Suprapubic skin (tissue), 3 donors: ENCODE results near the gene ROBO4.

Source experiments
- EP300 ChIP-seq: sonication (generic); formaldehyde crosslinking; IDR thresholded peaks from one replicate; pipeline ENCODE4 v1.6.1; 2017; ENCODE audit warnings: antibody characterized with exemption
- POLR2A ChIP-seq, 2 donors: fragments of 450-650 bp; IDR thresholded peaks; one replicate each; pipeline ENCODE4 v1.6.1; 2017; ENCODE audit warnings: antibody characterized with exemption in 2 of 2, mild to moderate bottlenecking in 2 of 2, moderate library complexity in 2 of 2
- TF ChIP-seq, protein P1 (sequence below), 2 donors: fragments of 200-600 bp in 1 of 2; fragments of 450-650 bp in 1 of 2; sonication (generic) in 1 of 2; IDR thresholded peaks; one replicate each; pipeline ENCODE4 v1.5.1; 2016 to 2019; ENCODE audit warnings: antibody characterized with exemption in 2 of 2, mild to moderate bottlenecking in 1 of 2, moderate library complexity in 1 of 2

DNA sequence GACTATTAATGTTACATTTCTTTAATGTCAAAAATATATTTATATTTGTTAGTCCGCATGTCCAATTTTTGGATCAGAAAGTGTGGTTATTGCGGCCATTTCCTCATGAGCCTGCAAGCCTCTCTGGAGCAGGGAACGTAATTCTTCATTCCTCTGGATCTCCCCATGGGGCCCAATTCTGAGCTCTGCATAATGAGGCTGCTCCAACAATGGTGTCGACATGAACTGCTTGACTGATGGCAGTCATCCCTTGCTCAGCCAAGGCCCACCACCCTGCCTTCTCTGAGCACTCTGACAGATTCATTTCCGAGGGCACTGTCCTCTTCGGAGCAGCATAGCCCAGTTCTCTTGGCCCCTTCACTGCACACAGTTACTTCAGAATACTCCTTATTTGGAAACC is 41.3 kb upstream of the ROBO4 start:
- TF ChIP-seq, protein P1, sequence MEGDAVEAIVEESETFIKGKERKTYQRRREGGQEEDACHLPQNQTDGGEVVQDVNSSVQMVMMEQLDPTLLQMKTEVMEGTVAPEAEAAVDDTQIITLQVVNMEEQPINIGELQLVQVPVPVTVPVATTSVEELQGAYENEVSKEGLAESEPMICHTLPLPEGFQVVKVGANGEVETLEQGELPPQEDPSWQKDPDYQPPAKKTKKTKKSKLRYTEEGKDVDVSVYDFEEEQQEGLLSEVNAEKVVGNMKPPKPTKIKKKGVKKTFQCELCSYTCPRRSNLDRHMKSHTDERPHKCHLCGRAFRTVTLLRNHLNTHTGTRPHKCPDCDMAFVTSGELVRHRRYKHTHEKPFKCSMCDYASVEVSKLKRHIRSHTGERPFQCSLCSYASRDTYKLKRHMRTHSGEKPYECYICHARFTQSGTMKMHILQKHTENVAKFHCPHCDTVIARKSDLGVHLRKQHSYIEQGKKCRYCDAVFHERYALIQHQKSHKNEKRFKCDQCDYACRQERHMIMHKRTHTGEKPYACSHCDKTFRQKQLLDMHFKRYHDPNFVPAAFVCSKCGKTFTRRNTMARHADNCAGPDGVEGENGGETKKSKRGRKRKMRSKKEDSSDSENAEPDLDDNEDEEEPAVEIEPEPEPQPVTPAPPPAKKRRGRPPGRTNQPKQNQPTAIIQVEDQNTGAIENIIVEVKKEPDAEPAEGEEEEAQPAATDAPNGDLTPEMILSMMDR (IDR thresholded peaks at IDR 0.05) = no peak
- TF ChIP-seq POLR2A (IDR thresholded peaks at IDR 0.05) = no peak
- TF ChIP-seq EP300 = no peak
